GM18909 (cell line): ENCODE results near the gene CLIC1.

ENCODE experiments used
- ATAC-seq: cut with Tn5 transposase; IDR thresholded peaks from one replicate; pipeline ENCODE4 v1.9.1; 2021; ENCODE audit warnings: mild to moderate bottlenecking; ENCODE audit not compliant: unreplicated experiment, poor library complexity

Gene CLIC1

GRCh38 chr6:31736021-31736767 is at the start of gene CLIC1:
Gene CLIC1 (minus strand): TSS chr6:31736530. CDS start chr6:31736300, 230 bp downstream.
- ATAC-seq = peak; percentile 19

GRCh38 chr6:31785475-31785874 is 49.1 kb upstream of the CLIC1 start:
- ATAC-seq = no peak

GRCh38 chr6:31784098-31784925 is 48.0 kb upstream of the CLIC1 start:
- ATAC-seq = no peak

- no peak for ATAC-seq
These were observed 46.0 kb upstream of the CLIC1 start for GRCh38 chr6:31782126-31782855.

- no peak for ATAC-seq
These were observed 45.2 kb upstream of the CLIC1 start for GRCh38 chr6:31781244-31782125.

GRCh38 chr6:31780507-31781243 is 44.3 kb upstream of the CLIC1 start:
- no peak for ATAC-seq

- no peak for ATAC-seq
These were observed 43.6 kb upstream of the CLIC1 start for GRCh38 chr6:31779908-31780307.

- ATAC-seq = no peak
These were observed 42.9 kb upstream of the CLIC1 start for GRCh38 chr6:31778999-31779885.

- ATAC-seq = no peak
These were observed 41.9 kb upstream of the CLIC1 start for GRCh38 chr6:31778193-31778592.

GRCh38 chr6:31777667-31778050 is 41.3 kb upstream of the CLIC1 start:
- no peak for ATAC-seq

GRCh38 chr6:31776989-31777666 is 40.8 kb upstream of the CLIC1 start, which contains the start of gene VWA7:
Gene VWA7 (minus strand): TSS chr6:31777328. CDS start chr6:31776779, 549 bp downstream.
- ATAC-seq = peak; percentile 74

- ATAC-seq = no peak
These were observed 40.2 kb upstream of the CLIC1 start for GRCh38 chr6:31776485-31776988.

GRCh38 chr6:31775633-31776484 is 39.5 kb upstream of the CLIC1 start:
- ATAC-seq = no peak

- ATAC-seq = no peak
These were observed 38.9 kb upstream of the CLIC1 start for GRCh38 chr6:31775184-31775583.

GRCh38 chr6:31771992-31772358 is 35.6 kb upstream of the CLIC1 start:
- no peak for ATAC-seq

GRCh38 chr6:31770860-31771259 is 34.5 kb upstream of the CLIC1 start:
- no peak for ATAC-seq
